GM21529 (cell line): Measurements from ENCODE around the gene HEATR5A.
"Not testable (repeated sequence)": the region's sequence is repeated elsewhere in the genome, so short reads cannot be mapped to it uniquely, and the experiment has no call there.

ENCODE experiments used
- ATAC-seq: cut with Tn5 transposase; IDR thresholded peaks from one replicate; pipeline ENCODE4 v1.9.1; 2021; ENCODE audit not compliant: unreplicated experiment

HEATR5A gene

DNA sequence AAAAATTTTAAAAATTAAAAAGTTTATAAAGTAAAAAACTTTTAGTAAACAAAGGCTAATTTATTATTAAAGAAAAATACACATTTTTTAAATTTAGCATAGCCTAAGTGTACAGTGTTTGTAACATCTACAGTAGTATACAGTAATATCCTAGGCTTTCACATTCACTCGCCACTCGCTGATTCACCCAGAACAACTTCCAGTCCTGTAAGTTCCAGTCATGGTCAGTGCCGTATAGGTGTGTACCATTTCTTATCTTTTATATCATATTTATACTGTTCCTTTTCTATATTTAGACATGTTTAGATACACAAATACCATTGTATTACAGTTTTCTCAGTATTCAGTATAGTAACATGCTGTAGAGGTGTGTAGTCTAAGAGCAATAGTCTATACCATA lies 28.9 kb downstream of the HEATR5A start:
- ATAC-seq, result no peak

DNA sequence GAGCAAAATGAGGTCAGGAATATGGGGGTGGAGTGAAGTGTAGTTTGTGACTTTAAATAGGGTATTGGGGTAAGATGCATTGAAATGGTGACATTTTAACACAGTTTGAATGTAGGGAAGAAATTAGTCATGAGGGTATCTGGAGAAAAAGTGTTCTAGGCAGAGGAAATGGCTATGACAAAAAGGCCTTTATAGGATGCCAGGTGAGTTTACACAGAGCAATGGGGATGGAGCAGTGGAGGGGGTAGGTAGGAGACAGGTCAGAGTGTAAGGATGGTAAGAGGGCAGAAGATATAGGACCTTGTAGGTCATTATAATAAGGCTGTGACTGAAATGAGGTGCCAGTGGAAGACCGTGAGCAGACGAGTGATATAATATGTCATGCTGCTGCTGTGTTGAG lies 30.4 kb downstream of the HEATR5A start:
- ATAC-seq, result no peak

DNA sequence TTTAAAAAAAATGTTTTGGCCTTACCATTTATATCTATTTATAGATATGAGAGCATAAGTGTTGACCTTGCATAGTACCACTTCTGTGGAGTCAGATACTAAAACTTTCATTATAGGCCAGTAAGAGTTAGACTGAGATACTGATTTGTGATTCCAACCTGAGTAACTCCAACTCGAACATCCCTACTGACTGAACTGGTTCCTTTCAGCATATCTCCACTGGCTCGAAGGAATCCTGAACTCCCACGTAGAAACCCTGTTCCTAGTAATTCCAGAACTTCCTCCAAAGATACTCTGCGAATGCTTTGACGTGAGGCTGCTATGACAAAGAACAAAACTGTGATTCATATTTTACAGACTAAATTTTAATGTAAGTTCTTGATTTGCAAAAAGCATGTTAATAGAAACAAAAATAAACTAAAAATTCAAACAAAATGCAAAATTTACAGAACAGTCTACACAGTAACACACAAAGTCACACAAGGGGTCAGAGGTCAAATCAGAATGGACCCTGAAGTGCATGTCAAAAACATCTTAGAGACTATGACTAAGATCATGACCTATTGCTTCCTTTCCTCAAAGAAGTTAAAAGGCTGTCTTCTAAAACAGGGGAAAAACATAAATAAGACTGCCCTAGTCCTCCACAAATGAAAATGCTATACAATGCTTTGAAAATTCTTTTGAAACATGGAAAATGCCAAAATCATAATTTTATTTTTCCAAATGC lies 31.5 kb downstream of the HEATR5A start:
- ATAC-seq, result peak; percentile 52

DNA sequence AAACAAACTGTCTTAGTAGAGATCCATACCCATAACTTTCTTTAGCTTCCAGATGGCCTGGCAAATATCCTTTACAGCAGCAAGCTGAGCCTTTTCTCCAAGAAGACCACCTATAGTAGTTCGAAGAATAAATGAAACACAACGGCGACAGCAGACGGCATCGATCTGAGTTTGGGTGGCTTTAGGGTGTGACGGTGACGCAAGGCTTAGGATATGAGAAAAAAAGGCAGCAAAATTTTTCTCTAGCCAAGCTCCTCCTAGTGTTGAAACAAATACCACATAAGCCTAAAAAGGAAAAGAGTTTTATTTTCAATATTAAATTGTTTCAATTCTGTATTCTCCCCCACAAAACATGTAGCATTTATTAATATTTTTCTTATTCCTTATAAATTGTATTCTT lies 33.3 kb downstream of the HEATR5A start:
- no peak for ATAC-seq

DNA sequence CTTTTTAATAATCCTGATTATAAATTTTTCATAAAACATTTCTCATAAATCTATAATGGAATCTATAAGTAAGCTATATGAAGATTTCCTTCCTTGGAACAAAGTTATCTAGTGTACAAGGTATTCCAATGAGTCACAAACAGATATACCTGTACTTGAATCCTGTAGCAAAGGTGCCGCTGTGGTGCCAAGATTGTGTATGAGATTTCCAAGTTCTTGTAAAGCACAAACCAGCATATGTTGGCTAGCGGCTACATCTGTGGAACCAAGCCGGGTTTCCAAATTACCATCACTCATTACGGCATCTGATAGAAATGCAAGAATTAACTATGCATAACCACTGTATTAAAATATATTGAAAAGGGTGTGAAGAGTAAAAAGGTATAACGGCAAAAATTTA lies 34.1 kb downstream of the HEATR5A start:
- ATAC-seq, result no peak

DNA sequence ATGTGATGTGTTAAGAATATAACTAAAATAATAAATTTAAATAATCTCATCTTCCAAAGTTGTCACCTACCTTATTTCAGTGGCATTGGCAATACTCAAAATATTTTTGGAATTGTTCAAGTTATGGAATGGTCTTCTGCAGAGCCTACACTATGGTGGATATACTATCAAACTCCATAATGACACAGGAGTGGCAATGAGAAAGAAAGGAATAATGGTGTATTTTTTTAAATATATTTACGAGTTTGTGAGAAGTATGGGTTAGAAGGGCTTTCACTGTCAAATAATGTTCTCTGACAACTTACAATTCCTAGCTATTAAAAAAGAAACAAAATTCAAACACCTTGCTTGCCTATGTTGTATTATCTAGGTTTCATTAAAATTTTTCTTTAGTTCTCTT lies 38.1 kb downstream of the HEATR5A start:
- ATAC-seq, result no peak

DNA sequence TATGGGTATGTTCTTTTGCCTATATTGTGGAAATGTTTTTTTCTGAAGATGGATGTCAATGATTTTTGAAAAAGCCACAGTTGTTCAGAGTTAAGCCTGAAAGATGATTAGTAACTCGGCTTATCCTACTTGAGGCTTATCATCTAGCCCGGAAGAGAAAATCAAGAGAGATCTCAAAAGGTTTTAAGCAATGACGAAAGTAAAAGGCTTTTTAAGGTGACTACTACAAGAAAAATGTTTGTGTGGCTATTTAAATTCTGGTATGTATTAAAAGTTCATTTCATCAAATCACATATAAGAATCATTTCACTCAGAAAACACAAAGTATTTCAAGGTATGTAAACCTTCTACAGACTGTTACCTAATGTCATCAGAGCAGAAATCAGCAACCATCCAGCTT lies 40.2 kb downstream of the HEATR5A start:
- no peak for ATAC-seq

DNA sequence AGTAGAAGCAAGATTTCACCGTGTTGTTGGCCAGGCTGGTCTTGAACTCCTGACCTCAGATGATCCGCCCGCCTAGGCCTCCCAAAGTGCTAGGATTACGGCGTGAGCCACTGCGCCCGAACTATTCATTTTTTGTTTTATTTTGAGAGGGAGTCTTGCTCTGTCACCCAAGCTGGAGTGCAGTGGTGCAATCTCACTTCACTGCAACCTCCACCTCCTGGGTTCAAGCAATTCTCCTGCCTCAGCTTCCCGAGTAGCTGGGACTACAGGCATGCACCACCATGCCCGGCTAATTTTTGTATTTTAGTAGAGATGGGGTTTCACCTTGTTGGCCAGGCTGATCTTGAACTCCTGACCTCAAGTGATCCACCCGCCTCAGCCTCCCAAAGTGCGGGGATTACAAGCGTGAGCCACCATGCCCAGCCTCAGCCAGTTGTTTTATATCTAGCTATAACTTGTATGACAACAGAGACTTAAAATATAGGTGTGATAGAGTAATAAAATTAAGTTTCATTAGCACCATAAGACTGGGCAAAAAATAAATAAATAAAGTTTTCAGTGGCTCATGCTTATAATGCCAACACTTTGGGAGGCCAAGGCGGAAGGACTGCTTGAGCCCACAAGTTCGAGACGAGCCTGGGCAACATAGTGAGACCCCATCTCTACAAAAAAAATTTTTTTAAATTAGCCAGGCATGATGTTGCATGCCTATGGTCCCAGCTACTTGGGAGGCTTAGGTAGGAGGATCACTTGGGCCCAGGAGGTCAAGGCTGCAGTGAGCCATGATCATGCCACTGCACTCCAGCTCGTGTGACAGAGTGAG lies 41.0 kb downstream of the HEATR5A start:
- not testable (repeated sequence) for ATAC-seq

DNA sequence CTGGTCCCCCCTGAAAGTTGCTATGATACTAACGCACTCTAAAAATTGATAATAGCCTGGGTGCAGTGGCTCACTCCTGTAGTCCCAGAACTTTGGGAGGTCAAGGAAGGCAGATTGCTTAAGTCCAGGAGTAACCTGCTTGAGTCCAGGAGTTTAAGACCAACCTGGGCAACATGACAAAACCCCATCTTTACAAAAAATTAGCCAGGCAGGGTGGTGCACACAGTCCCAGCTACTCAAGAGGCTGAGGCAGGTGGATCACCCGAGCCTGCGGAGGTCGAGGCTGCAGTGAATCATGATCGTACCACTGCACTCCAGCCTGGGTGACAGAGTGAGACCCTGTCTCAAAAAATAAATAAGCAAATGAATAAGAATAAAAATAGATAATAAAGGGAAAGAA lies 42.9 kb downstream of the HEATR5A start:
- no peak for ATAC-seq

DNA sequence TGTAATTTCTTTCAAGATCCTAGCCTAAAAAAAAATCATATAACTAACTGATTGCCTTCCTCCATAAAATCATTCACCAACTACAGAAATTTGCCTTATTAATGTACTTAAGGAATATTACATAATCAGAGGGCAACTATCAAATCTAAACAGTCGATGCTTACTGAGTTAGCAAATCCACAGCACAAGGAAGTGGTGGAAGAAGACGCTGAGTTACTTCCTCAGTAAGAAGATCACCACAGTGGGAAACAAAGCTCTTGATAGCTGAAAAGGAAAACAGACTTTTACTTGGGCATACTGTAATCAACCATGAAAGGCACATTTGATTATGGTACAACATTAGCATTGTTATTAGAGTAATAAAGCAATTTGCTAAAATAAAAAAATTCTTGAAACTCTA lies 48.7 kb downstream of the HEATR5A start:
- no peak for ATAC-seq

DNA sequence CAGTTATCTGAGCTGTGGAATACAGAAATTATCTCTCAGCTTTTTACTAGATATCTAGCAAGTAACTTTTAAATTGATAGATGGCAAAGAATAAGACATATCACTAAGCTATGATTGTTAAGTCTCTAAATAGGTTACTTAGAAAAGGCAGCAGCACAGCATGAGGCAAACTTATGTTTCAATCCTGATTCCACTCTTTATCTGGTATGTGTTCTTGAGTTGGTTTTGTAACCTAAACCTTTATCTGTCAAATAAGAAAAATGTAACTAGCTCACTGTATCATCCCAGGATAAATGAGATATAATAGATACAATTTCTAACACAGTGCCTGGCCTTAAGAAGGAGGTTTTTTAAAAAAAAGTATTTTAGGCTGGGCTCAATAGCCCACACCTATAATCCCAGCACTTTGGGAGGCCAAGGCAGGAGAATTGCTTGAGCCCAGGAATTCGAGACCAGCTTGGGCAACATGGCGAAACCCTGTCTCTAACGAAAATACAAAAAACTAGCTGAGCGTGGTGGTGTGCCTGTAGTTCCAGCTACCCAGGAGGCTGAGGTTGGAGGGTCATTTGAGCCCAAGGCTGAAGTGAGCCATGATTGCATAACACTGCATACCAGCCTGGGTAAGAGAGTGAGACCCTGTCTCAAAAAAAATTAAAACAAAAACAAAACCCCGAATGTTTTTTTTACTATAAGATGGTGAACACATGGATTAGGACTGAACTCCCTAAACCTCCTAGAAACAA lies 56.8 kb downstream of the HEATR5A start:
- no peak for ATAC-seq

DNA sequence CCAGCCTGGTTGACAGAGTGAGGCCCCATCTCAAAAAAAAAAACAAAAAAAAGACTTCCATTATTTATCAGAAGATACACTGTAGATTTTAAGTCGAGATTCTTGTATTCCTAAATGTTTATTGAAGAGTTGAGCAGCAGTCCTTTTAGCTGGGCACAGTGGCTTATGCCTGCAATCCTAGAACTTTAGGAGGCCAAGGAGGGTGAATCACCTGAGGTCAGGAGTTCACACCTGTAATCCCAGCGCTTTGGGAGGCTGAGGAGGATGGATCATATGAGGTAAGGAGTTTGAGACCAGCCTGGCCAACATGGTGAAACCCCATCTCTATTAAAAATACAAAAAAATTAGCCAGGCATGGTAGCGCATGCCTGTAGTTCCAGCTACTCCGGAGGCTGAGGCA lies 57.6 kb downstream of the HEATR5A start:
- no peak for ATAC-seq

DNA sequence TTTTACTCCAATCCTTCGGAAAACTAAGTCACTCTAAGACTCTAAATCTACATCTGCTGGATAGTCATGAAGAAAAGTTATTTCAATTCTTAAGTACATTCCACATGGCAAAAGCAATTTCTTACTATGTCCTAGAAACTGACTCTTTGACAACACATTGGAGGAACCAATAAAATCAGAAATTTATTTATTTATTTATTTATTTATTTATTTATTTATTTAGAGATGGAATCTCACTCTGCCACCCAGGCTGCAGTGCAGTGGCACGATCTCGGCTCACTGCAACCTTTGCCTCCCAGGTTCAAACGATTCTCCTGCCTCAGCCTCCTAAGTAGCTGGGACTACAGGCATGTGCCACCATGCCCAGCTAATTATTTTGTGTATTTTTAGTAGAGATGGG lies 58.6 kb downstream of the HEATR5A start:
- not testable (repeated sequence) for ATAC-seq

DNA sequence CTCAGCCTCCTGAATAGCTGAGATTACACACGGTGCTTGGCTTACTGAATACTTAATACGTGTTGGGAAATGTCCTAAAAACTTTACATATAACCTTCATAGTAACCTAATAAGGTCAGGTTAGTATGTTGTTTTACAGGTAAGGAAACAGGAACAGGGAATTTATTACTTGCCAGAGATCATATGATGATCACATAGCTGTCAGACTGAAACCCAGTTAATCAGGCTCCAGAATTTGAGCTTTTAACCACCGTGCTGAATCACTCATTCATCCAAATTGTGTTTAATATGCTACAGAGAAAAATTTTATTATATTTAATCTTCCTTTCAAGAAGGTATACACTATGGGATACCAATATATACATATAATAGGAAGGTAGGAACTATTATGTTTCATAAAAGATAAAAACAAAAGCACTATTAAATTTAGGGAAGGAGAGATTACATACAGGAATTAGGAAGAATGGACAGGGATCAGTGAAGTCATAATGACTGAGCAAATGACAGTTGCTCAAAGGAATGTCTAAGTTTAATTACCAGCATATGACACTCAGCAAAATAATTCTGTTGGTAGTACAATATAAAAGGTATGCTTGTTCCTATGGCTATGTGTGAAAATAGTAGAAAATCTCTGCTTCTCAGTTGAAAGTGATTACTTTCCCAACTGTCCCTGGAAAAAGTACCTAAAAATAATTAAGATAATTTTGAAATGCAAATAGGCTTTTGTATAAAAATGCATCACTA lies 59.3 kb downstream of the HEATR5A start:
- ATAC-seq, result no peak

DNA sequence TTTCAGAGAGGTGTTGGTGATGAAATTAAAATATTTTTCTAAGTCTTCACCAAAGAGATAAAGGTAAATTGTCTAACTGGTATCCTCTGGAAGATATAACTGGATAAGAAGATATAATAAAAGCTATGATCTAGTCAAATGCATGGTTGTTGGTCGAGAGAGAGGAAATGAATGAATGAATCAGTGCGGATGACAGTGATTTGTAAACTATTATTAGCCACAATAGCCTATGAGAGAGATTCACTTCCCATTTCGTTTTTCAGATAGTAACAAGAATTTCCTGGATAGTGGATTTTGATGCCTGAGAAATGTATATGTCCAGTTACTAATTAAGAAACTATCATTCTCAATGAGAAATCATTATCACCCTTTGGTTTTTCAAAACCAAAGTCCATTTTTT lies 63.1 kb downstream of the HEATR5A start:
- no peak for ATAC-seq

DNA sequence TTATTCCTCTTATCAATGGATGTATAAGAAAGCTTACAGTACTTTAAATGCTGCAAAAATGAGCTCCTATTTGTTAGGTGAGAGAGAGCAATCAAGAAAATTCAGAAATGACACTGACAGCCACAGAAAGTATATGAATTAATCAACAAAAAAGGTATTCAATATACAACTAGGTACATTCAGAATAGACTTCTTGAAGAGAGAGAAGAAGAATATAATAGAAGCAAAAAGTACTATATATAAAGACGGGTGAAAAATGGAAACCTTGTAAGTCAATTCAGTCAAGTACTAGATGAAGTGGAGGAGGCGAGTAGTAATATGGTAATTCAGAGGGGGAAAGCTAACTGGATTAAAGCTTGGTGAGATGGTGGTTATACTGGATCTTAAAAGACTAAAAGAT lies 74.3 kb downstream of the HEATR5A start:
- ATAC-seq, result no peak

DNA sequence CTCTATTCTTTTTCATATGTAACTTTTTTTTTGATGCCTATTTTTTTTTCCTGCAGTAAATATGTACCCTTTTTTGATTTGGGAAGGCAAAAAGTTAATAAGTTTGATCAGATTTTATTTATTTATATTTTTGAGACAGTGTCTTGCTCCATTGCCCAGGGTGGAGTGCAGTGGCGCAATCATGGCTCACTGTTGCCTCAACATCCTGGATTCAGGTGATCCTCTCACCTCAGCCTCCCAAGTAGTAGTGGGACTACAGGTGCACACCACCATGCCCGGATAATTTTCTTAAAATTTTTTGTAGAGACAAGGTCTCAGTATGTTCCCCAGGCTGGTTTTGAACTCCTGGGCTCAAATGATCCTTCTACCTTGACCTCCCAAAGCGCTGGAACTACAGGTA lies 79.1 kb downstream of the HEATR5A start:
- no peak for ATAC-seq

DNA sequence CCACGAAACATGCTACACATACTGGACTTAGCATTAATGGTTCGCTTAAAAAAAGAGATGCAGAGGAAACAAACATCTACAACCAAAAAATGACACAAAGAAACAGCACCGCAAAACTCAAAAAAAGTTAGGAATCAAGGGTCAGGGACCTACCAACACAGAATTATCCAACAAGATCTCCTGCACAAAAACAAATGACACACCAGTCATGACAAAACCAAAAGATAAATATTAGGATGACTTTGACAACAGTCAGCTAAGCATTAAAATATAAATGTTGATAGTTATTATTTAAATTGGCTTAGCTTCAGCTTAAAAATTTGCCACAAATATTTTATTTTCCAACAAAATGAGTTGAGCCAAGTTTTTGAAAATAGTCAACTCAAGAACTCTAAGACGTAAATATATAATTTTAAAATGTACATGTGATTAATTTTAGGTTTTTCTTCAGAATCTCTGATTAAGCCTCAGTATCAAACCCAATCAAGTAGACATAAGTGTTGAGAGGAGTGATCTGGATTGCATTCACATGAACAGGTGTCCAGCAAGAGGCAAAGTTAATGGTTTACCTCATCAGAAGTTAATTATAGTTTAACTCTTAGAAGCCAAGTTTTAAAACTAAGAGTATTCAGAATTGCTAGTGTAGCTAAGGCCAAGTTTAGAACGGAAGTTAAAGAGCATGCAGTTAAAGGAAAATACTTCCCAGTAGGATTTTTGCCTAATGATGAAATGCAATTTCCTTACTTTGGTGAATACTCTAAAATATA lies 79.9 kb downstream of the HEATR5A start:
- ATAC-seq, result no peak

DNA sequence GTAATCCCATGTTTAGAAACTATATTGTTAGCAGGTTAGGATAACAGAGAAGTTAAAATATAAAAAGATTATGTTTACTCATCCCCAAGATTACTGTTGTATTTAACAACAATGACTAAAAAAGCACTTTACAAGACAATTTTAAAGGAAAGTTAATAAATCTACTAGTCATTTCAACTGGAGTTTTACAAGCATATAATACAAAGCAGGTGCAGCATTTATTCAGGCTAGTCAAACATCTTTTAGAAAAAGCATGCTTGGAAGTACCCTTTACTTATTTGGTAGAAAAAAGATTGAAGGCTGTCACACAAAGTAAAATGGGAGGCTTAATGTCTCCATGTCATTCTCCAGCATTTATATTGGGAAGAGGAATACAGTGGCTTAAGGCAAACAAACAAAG lies 80.6 kb downstream of the HEATR5A start:
- no peak for ATAC-seq

DNA sequence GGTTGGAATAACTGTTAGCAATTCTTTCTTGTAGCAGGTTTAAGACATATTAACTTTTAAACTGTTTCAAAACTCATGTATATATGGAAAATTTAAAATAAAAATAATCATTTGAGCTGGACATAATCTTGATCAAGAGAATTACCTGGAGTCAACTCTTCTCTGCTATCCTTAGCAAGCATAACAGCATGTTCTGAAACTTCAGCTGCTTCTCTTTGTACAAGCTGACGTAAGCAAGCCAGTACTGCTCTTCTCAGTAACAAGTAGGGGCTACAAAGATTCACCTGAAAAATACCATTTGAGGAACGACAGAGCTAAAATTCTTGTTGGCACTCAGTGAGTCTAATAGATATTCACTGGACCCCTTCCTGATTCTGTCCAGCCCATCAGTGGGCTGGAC lies 83.0 kb downstream of the HEATR5A start:
- ATAC-seq, result no peak
